ENCODE data around the gene TCP11L2. TPM values are rescaled to one million over a fixed set of nuclear protein-coding genes. Genes with fewer than 3 reads are reported as not detected.

The TCP11L2 gene
- total RNA-seq, 2 experiments from 2014 or later = 139 to 144 TPM

DNA sequence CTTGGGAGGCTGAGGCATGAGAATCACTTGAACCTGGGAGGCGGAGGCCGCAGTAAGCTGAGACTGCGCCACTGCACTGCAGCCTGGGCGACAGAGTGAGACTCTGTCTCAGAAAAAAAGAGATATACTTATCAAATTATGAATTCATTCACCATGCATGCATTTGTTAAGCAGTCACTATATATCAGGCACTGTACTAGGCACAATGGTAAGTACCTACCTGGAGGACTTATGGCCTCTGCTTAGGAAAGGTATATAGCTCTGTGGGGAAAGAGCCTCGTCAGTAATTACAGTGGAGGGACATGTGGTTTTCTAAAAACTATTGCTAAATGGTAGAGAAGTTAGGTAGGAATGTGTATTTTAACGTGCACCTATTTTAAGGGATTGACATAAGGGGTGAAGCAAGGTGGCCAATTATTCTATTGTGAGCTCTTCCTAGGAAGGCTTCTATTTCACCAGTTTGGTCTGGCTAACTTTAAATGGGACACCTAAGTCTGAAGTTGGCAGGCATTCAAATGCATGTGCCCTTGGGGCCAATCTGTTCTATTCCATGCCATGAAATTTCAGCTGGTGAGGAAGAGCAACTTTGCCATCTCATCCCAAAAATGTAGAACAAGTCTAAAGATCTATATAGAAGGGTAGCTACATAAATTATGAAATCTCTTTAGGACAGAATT, 15.0 kb downstream of the TCP11L2 start:
- Mint-ChIP-seq H3K9me3 (no peaks in the 10 kb centered on the region), H3K36me3 (ENCODE audit: low read depth) (peaks cover 90% of the 10 kb centered on the region), H3K27me3 (no peaks in the 10 kb centered on the region), H3K27ac (no peak overlapping the region), H3K4me3 (no peak overlapping the region), H3K4me1 (ENCODE audit: low read depth) (peaks cover 23% of the 10 kb centered on the region)
- Histone ChIP-seq H3K36me3 (ENCODE audit: insufficient read depth, low read length) (peaks cover 82% of the 10 kb centered on the region), H3K27me3 (ENCODE audit: control insufficient read depth in 1 of 2, insufficient read depth in 2 of 2, low read length in 2 of 2) (no peaks in the 10 kb centered on the region), H3K4me3 (ENCODE audit: low read length) (no peak overlapping the region), H3K4me1 (ENCODE audit: insufficient read depth, low read length) (no peaks in the 10 kb centered on the region), H3K9me3 (ENCODE audit: control insufficient read depth in 1 of 2, insufficient read depth in 1 of 2, low read length in 2 of 2) (no peaks in the 10 kb centered on the region), H3K27ac (ENCODE audit: low read depth in 1 of 2, low read length in 2 of 2) (no peak overlapping the region)
- intact Hi-C loops (cut with DNase I, micrococcal nuclease) = no loop called here
- ChIA-PET POLR2A (interaction anchor here (0.7 to 1.3 kb wide), 3 partner anchors 11 to 70 kb away, joined by 3 to 4 read pairs (median 3); partner anchors contain the start of gene CKAP4), CTCF (interaction anchor here (1.2 kb wide), 1 partner anchor 40 kb away, joined by 3 read pairs; the partner anchor contains the start of gene POLR3B)
- TF ChIP-seq, protein P1, sequence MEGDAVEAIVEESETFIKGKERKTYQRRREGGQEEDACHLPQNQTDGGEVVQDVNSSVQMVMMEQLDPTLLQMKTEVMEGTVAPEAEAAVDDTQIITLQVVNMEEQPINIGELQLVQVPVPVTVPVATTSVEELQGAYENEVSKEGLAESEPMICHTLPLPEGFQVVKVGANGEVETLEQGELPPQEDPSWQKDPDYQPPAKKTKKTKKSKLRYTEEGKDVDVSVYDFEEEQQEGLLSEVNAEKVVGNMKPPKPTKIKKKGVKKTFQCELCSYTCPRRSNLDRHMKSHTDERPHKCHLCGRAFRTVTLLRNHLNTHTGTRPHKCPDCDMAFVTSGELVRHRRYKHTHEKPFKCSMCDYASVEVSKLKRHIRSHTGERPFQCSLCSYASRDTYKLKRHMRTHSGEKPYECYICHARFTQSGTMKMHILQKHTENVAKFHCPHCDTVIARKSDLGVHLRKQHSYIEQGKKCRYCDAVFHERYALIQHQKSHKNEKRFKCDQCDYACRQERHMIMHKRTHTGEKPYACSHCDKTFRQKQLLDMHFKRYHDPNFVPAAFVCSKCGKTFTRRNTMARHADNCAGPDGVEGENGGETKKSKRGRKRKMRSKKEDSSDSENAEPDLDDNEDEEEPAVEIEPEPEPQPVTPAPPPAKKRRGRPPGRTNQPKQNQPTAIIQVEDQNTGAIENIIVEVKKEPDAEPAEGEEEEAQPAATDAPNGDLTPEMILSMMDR (IDR thresholded peaks at IDR 0.05) = no peak
- no peak for ATAC-seq (ENCODE audit: poor library complexity)
- no peak for DNase-seq

DNA sequence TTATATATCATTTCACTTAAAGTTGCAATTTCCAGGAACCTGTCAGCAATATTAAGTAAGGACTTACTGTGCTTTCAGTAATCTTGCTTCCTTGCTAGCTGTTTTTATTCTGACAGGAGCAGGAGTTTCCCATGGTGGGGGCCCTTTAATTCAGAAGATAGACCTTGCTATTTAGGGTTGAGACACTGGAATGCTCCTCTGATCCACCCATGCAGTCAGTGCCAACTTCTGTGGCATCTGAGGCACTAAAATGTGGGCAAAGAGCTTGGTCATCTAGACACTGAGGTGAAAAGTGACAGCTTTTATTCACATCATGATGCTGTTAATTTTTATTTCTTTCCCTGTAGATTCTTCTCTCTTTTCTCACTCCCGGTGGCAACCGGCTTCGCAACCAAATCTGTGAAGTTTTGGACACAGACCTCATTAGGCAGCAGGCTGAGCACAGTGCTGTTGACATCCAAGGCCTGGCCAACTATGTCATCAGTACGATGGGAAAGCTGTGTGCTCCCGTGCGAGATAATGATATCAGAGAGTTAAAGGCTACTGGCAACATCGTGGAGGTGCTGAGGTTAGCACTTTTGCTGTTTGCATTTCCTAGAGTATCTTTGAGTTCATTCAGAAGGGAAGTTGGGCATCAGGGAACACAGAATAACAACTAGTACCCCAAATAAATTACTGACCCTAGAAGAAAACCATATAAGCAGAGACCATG, 18.8 kb downstream of the TCP11L2 start:
- Histone ChIP-seq H3K27ac (ENCODE audit: low read depth in 1 of 2, low read length in 2 of 2) (no peak overlapping the region), H3K9me3 (ENCODE audit: control insufficient read depth in 1 of 2, insufficient read depth in 1 of 2, low read length in 2 of 2) (no peaks in the 10 kb centered on the region), H3K4me3 (ENCODE audit: low read length) (no peak overlapping the region), H3K27me3 (ENCODE audit: control insufficient read depth in 1 of 2, insufficient read depth in 2 of 2, low read length in 2 of 2) (no peaks in the 10 kb centered on the region), H3K4me1 (ENCODE audit: insufficient read depth, low read length) (peaks cover 2% of the 10 kb centered on the region), H3K36me3 (ENCODE audit: insufficient read depth, low read length) (peaks cover 89% of the 10 kb centered on the region)
- ChIA-PET POLR2A (interaction anchor here (0.6 to 2.5 kb wide), 3 partner anchors 18 to 36 kb away, joined by 3 to 13 read pairs (median 4); partner anchors contain the start of genes POLR3B and TCP11L2), CTCF (interaction anchor here (0.9 kb wide), 1 partner anchor 37 kb away, joined by 3 read pairs; no protein-coding TSS in a partner anchor)
- intact Hi-C loops (cut with DNase I, micrococcal nuclease) = no loop called here
- H3K4me3 Mint-ChIP-seq = no peak overlapping the region
- peaks cover 95% of the 10 kb centered on the region for H3K36me3 Mint-ChIP-seq (ENCODE audit: low read depth)
- H3K27me3 Mint-ChIP-seq = no peaks in the 10 kb centered on the region
- no peak for DNase-seq
- peaks cover 13% of the 10 kb centered on the region for H3K4me1 Mint-ChIP-seq (ENCODE audit: low read depth)
- TF ChIP-seq, protein P1 (IDR thresholded peaks at IDR 0.05) = no peak
- no peak for ATAC-seq (ENCODE audit: poor library complexity)
- no peaks in the 10 kb centered on the region for H3K9me3 Mint-ChIP-seq
- H3K27ac Mint-ChIP-seq = no peak overlapping the region

DNA sequence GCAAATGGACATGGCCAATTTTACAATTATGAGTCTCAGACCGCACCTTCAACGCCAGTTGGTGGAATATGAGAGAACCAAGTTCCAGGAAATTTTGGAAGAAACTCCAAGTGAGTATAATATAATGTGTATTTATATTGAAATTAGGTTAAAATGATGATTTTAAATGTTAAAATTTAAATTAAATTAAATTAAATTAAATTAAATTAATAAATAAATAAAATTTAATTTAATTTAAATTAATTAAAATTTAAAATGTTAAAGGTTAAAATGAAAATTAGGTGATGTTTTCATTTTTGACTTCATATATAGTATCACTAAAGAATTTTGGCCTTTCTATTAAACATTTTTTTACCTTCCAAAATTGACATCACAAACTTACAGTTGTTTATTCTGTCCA, 21.0 kb downstream of the TCP11L2 start:
- ATAC-seq (ENCODE audit: poor library complexity) = no peak

More for the DNA sequence above, 21.0 kb downstream of the TCP11L2 start:
- ChIA-PET CTCF (interaction anchor here (1.2 kb wide), 1 partner anchor 100 kb away, joined by 3 read pairs; no protein-coding TSS in a partner anchor), POLR2A (no interaction called here)
- Histone ChIP-seq H3K9me3 (ENCODE audit: control insufficient read depth in 1 of 2, insufficient read depth in 1 of 2, low read length in 2 of 2) (no peaks in the 10 kb centered on the region), H3K36me3 (ENCODE audit: insufficient read depth, low read length) (peaks cover 89% of the 10 kb centered on the region), H3K4me3 (ENCODE audit: low read length) (no peak overlapping the region), H3K27ac (ENCODE audit: low read depth in 1 of 2, low read length in 2 of 2) (no peak overlapping the region), H3K4me1 (ENCODE audit: insufficient read depth, low read length) (peaks cover 2% of the 10 kb centered on the region), H3K27me3 (ENCODE audit: control insufficient read depth in 1 of 2, insufficient read depth in 2 of 2, low read length in 2 of 2) (no peaks in the 10 kb centered on the region)
- peaks cover 10% of the 10 kb centered on the region for H3K4me1 Mint-ChIP-seq (ENCODE audit: low read depth)
- no peaks in the 10 kb centered on the region for H3K9me3 Mint-ChIP-seq
- H3K4me3 Mint-ChIP-seq = no peak overlapping the region
- intact Hi-C loops (cut with DNase I, micrococcal nuclease) = no loop called here
- no peak overlapping the region for H3K27ac Mint-ChIP-seq
- TF ChIP-seq, protein P1 (IDR thresholded peaks at IDR 0.05) = no peak
- H3K36me3 Mint-ChIP-seq (ENCODE audit: low read depth) = peaks cover 95% of the 10 kb centered on the region
- no peaks in the 10 kb centered on the region for H3K27me3 Mint-ChIP-seq
- DNase-seq = no peak

Measured in CD4-positive, alpha-beta T cell (primary cell).